Measurements from ENCODE around the gene SDCBP2.

The SDCBP2 gene

GRCh38 chr20:1269235-1269634, 59.7 kb downstream of the SDCBP2 start:
- no peak for DNase-seq

DNA sequence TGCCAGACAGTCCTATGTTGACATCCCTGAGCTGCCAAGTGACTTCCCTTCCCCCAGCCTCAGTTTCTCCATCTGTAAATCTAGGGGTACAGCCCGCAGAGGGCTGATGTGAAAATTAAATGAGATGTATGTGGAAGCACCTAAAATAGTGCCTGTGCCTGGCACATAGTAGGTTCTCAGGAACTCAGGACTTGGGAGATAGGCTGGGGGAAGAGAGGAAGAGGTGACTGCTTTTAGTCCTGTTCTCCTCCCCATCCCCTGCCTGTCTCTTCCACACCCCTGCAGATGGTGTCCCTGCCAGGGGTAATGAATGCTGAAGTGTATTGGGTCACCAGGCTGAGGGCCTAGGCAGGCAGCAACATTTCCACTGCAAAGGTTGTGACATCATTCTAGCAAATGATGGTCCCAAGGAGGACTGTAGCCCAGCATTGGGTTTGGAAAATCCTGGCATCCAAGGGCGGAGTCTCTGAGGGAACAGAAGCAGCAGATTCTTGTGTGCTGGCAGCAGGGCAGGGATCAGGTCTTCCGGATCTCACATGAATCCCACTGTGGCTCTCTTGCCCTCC, 61.0 kb downstream of the SDCBP2 start:
- no peak for DNase-seq

GRCh38 chr20:1267161-1267560, 61.8 kb downstream of the SDCBP2 start:
- DNase-seq, result no peak

DNA sequence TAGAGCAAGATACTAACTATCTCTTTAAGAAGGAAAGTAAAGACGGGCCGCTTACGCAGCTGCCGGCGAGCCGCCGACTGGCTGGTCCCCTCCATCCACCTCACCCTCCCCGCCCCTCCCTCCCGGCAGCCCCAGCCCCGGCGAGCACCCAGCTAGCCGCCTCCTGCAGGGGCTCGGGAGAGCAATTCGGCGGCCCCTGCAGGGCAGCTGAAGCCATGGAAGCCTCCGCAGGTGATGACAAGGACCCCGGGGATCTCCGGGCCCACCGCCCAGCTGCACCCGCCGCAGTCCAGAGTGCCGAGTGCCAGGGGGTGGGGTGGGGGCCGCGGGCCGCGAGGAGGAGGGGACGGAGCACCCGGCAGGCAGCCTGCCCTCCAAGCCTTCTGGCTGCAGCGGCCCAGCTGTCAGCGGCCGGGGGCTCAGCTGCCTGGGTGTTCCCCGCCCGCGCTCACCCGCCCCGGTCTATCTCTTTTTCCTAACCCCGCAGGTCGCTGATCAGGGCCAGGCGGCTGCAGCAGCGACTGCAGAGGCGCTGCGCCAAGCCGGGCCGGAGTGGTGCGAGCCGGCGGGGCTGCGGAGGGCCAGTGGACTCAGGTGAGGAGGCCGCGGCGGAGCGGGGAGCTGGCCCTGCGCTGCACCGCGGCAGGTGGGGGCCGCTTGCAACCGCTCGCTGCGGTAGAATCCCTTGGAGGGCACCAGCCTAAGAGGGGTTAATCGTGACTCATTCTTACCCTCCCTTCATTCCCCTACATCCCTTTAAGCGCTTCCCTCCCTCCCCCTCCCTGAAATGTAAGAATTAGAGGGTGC, 62.6 kb downstream of the SDCBP2 start, which contains the start of gene SNPH:
Gene SNPH, plus strand, starts transcription at position 128 of the 807 bp plus-strand sequence. CDS start 29,946 bp downstream, outside the sequence.
- DNase-seq, result peak in 1 of 2 experiments; percentile 24

DNA sequence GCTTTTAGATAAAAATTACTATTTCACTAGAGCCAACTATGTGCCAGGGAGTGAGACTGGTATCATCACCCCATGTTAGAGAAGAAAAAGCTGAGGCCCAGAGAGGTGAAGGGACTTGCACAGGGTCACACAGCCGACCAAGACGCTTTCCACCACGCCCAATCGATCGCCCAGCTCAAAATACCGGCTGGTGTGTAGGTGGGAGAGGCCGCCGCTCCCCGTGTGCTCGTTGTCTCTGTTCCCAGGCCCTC, 63.1 kb downstream of the SDCBP2 start:
- DNase-seq, result no peak

GRCh38 chr20:1265226-1265915, 63.6 kb downstream of the SDCBP2 start:
- no peak for DNase-seq

DNA sequence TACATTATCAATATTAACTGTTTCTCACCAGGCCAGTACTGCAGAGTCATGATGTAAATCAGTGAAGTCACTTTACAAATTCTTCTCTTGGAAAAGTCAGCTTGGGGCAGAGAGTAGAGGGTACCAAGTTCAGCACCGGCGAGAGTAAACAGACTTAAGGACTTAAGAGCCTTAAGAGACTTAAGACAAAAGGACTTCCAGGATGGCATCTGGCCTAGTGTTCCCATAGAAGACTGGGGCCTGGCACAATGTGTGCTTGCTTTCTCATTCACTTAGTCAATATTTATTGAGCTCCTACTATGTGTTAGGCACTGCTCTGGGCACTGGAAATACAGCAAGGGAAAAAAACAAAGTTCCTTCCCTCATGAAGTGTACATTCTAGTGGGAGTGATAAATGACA, 64.2 kb downstream of the SDCBP2 start:
- no peak for DNase-seq

GRCh38 chr20:1263853-1264252, 65.1 kb downstream of the SDCBP2 start:
- DNase-seq, result no peak

Measured in NCI-H187 (cell line).